Central memory CD4-positive, alpha-beta T cell (primary cell): ENCODE results near the gene STXBP5.
A peak's percentile ranks its signal among the peaks of the same experiment; 100 is the strongest.

Experiments
- DNase-seq: peaks from one replicate; pipeline ENCODE4 v3.0.0; 2022

Gene STXBP5

DNA sequence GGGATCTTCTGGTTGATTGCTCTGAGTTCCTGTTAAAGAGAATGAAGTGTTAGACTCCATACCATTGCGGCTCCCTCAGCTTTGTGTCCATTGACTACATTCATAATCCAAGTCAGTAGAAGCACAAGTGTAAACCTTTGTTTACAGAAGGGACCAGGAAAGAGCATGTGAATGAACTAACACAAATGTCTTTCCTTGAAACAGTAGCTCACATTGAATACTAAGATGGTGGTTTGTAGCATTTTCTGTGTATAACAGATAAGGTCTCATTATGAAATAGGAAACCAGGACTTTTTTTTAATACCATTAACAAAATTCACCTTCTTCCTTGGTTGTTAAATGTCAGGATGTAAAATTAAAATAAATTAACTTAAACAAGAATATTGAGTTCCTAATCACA lies 8.4 kb downstream of the STXBP5 start:
- no peak for DNase-seq

DNA sequence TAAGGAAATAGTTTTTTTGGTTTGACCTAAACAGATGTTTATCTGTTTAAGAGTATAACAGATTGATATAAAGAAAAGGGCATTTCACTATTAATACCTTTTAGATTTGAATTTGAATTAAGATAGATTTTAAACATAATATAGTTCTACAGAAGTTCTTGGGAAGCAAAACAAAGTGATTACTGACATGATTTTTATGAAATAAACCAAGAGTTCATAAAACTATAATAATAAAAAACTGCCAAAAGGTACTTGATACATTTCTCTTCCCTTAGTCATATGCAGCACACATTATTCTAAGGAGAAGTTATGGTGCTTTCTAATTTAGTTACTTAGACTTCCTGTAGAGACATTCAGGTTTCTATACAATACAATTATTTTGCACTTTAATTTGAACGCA lies 9.6 kb downstream of the STXBP5 start:
- DNase-seq, result no peak

- no peak for DNase-seq
These were observed 10.3 kb downstream of the STXBP5 start for GRCh38 chr6:147214248-147215227.

DNA sequence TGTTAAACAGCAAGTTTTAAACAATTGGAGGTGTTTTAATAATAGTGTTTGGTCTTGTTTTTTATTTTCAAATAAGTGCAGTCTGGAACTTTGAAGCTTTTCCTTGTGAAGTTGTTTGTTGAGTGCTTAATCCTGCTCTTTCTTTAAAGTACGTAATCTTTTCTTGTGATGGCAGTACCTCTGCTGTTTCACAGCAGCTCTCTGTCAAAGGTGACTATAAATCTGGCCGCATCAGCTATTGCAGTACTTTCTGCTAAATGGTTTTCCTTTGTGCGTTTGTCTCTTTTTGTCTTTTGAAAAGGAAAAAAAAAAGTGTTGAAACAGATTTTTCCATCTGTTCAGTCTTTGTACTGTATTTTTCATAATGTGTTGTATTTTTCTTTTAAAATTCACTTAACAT lies 12.7 kb downstream of the STXBP5 start:
- DNase-seq, result no peak

- no peak for DNase-seq
These were observed 13.7 kb downstream of the STXBP5 start for GRCh38 chr6:147217840-147218404.

- DNase-seq, result no peak
These were observed 14.6 kb downstream of the STXBP5 start for GRCh38 chr6:147218797-147219196.

DNA sequence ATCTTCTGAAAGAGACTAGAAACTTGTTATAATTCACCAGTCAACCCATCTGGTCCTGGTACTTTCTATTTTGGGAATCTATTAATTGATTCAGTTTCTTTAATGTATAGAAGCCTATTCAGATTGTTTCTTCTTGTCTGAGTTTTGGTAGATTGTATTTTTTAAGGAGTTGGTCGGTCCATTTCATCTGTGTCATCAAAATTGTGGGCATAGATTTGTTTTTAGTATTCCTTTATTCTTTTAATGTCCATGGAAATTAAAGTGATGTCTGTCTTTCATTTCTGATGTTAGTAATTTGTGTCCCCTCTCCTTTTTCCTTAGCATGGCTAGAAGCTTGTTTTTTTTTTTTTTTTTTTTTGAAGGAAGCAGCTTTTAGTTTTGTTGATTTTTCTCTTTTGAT lies 15.2 kb downstream of the STXBP5 start:
- DNase-seq, result no peak

- no peak for DNase-seq
These were observed 16.1 kb downstream of the STXBP5 start for GRCh38 chr6:147220345-147220744.

- no peak for DNase-seq
These were observed 17.5 kb downstream of the STXBP5 start for GRCh38 chr6:147221739-147222138.

- DNase-seq, result peak; percentile 6
These were observed 18.1 kb downstream of the STXBP5 start for GRCh38 chr6:147222160-147222838.

- DNase-seq, result no peak
These were observed 19.5 kb downstream of the STXBP5 start for GRCh38 chr6:147223736-147224135.

GRCh38 chr6:147226163-147226724 lies 22.0 kb downstream of the STXBP5 start:
- DNase-seq, result no peak

DNA sequence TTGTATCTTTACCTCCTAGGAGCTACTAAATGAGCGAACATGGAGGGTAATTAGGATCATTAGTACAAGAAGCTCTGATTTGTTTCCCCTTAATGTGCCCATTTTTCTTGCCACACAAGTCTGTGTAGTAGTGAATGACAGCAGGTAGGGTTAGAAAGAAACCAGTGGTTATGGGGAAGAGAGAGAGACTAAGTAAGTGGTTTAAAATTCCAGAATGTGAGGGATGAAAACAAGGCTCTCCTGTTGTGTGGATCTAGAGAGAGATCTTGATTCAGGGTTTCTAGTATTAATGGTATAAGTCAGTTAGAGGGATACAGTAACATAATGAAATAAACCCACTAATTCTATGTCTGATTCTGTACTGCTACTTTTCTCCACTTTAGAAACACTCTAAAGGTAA lies 22.7 kb downstream of the STXBP5 start:
- DNase-seq, result no peak

- DNase-seq, result no peak
These were observed 23.6 kb downstream of the STXBP5 start for GRCh38 chr6:147227770-147228320.

DNA sequence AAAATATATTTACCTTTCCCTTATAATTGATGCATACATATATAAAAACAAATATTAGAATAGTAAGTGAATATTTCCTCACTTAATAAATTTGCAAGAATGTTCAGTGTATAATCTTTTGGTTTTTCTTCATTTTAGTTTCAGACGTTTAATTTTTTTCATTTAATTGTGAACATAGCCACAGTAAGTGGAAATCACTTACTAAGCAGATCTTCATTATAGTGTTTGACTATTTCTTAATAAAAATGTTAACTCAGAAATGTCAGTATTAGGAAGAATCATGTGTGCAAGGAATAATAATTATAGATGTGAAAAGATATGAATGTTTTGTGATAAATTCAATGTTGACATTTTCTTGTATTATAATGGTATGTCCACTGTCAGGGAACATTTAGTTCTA lies 27.4 kb downstream of the STXBP5 start:
- DNase-seq, result no peak

- no peak for DNase-seq
These were observed 30.5 kb downstream of the STXBP5 start for GRCh38 chr6:147234685-147235084.

- DNase-seq, result no peak
These were observed 33.9 kb downstream of the STXBP5 start for GRCh38 chr6:147238164-147238563.

DNA sequence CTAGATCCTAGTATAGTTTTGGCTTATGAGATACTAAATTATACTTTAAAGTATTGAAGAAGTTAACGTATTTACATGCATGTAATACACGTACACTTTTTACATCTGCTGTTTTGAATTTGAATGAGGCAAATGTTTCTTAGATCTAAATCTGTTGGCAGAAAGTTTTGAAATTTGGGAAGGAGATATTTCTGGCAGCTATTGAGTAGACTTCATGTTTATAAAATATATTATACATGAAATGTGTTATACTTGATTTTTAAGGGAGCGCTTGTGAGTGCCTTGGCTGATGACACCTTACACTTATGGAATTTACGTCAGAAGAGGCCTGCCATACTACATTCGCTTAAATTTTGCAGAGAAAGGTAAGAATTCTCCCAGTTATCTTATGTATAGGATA lies 34.7 kb downstream of the STXBP5 start:
- no peak for DNase-seq

GRCh38 chr6:147244832-147245231 lies 40.6 kb downstream of the STXBP5 start:
- DNase-seq, result no peak

- DNase-seq, result no peak
These were observed 41.5 kb downstream of the STXBP5 start for GRCh38 chr6:147245693-147246092.

GRCh38 chr6:147246853-147247635 lies 42.8 kb downstream of the STXBP5 start:
- no peak for DNase-seq

DNA sequence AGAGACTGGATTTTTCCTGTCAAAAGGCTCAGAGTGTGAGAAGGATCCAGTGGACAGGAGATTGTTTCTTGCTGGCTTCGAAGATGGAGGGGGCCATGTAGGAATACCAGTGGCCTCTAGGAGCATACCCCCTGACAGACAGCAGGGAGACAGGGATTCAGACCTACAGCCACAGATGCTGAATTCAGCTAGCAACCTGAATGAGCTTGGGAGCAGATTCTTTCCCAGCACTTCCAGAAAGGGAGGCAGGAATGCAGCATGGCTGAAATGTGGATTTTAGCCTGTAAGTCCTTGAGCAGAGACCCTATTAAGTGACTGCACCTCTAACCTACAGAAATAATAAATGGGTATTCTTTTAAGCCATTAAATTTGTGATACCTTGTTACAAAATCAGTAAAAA lies 44.6 kb downstream of the STXBP5 start:
- DNase-seq, result no peak
